Progenitor cell of endocrine pancreas (in vitro differentiated cells): Measurements from ENCODE around the gene SGCA. TPM values are rescaled to one million over a fixed set of nuclear protein-coding genes. Genes with fewer than 3 reads are reported as not detected.

Experiments used
- DNase-seq: peaks from one replicate; pipeline ENCODE4 v3.0.0; 2021; ENCODE audit warnings: low spot score; ENCODE audit not compliant: unreplicated experiment
- H3K27ac Mint-ChIP-seq: 2 replicates; pipeline ENCODE4 v1.8.0; 2021; ENCODE audit warnings: mild to moderate bottlenecking, moderate library complexity, mixed read lengths
- H3K27me3 Mint-ChIP-seq: 2 replicates; pipeline ENCODE4 v1.8.0; 2021; ENCODE audit warnings: mixed read lengths
- H3K36me3 Mint-ChIP-seq: 2 replicates; pipeline ENCODE4 v1.8.0; 2022; ENCODE audit warnings: mixed read lengths; ENCODE audit not compliant: insufficient read depth
- H3K4me1 Mint-ChIP-seq: 2 replicates; pipeline ENCODE4 v1.8.0; 2021; ENCODE audit warnings: low read depth, mixed read lengths
- H3K4me3 Mint-ChIP-seq: 2 replicates; pipeline ENCODE4 v1.8.0; 2021; ENCODE audit warnings: low read depth, mild to moderate bottlenecking, moderate library complexity, mixed read lengths
- H3K9me3 Mint-ChIP-seq: 2 replicates; pipeline ENCODE4 v1.8.0; 2021; ENCODE audit warnings: low read depth, mixed read lengths
- CTCF ChIP-seq: fragments of 200-600 bp; sonication (generic); IDR thresholded peaks from one replicate; pipeline ENCODE4 v1.5.0; 2021; ENCODE audit warnings: antibody characterized with exemption, mild to moderate bottlenecking; ENCODE audit not compliant: unreplicated experiment
- total RNA-seq: library from RNA; stranded (reverse); gene quantifications from 2 replicates; pipeline ENCODE4 v1.2.1, GENCODE V29; 2021

Gene SGCA
- total RNA-seq, 1 donor from 2014 or later, result not detected

GRCh38 chr17:50219939-50220465 lies 54.2 kb downstream of the SGCA start:
- H3K36me3 Mint-ChIP-seq, result no peaks in the 10 kb centered on the region
- H3K27me3 Mint-ChIP-seq, result peaks cover 3% of the 10 kb centered on the region
- H3K27ac Mint-ChIP-seq, result peak overlapping the region; percentile 70
- no peak overlapping the region for H3K4me3 Mint-ChIP-seq
- TF ChIP-seq CTCF, result no peak
- H3K4me1 Mint-ChIP-seq, result peaks cover 18% of the 10 kb centered on the region
- peaks cover 6% of the 10 kb centered on the region for H3K9me3 Mint-ChIP-seq
- DNase-seq, result no peak

DNA sequence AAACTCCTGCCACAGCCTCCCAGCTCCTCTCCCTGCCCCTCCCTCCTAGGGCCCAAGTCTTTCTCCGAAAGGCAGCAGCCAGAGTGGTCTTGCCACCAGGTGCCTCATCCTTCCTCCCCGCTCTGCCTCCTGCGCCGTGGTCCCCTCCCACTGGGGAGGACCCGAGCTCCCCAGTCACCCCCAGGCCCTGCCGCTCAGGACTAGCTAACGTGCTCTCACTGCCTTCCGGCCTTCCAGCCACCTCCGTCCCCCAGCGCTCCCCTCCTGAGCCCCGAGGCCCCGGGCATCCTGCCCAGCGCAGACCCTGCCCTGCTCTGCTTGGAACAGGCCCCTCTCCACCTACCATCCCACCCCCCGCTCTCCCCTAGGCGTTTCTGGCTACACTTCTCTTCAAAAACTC lies 55.0 kb downstream of the SGCA start:
- Mint-ChIP-seq H3K4me1 (peaks cover 18% of the 10 kb centered on the region), H3K4me3 (no peak overlapping the region), H3K9me3 (peaks cover 10% of the 10 kb centered on the region), H3K27me3 (peaks cover 3% of the 10 kb centered on the region), H3K36me3 (no peaks in the 10 kb centered on the region), H3K27ac (no peak overlapping the region)
- DNase-seq, result no peak
- no peak for TF ChIP-seq CTCF

GRCh38 chr17:50221266-50221863 lies 55.6 kb downstream of the SGCA start:
- peaks cover 3% of the 10 kb centered on the region for H3K27me3 Mint-ChIP-seq
- no peak for DNase-seq
- H3K27ac Mint-ChIP-seq, result no peak overlapping the region
- TF ChIP-seq CTCF, result no peak
- H3K36me3 Mint-ChIP-seq, result no peaks in the 10 kb centered on the region
- peaks cover 18% of the 10 kb centered on the region for H3K4me1 Mint-ChIP-seq
- H3K4me3 Mint-ChIP-seq, result no peak overlapping the region
- H3K9me3 Mint-ChIP-seq, result peaks cover 12% of the 10 kb centered on the region

GRCh38 chr17:50221864-50222545 lies 56.2 kb downstream of the SGCA start:
- DNase-seq, result no peak
- Mint-ChIP-seq H3K36me3 (no peaks in the 10 kb centered on the region), H3K4me1 (peaks cover 18% of the 10 kb centered on the region), H3K9me3 (peaks cover 14% of the 10 kb centered on the region), H3K27ac (no peak overlapping the region), H3K4me3 (no peak overlapping the region), H3K27me3 (peaks cover 3% of the 10 kb centered on the region)
- no peak for TF ChIP-seq CTCF

DNA sequence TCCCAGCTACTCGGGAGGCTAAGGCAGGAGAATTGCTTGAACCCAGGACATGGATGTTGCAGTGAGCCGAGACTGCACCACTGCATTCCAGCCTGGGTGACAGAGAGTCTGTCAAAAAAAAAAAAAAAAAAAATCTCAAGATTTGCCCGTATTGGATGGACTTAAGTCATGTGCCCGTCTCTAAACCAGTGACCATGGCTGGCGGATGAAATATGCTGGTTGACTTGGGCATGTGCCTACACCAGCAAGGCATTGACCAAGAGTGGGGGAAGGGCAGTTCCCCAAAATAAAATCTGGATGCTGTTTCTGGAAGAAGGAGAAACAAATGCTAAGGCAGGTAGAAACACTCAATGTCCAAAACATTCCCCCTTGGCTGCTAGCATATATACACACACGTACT lies 57.1 kb downstream of the SGCA start:
- Mint-ChIP-seq H3K36me3 (no peaks in the 10 kb centered on the region), H3K27me3 (peaks cover 3% of the 10 kb centered on the region), H3K4me1 (peaks cover 18% of the 10 kb centered on the region), H3K4me3 (no peak overlapping the region), H3K9me3 (peaks cover 16% of the 10 kb centered on the region), H3K27ac (no peak overlapping the region)
- TF ChIP-seq CTCF, result no peak
- no peak for DNase-seq

Other genes starting within 250 kb of the SGCA start
- gene DLX4, start 196.8 kb upstream of the SGCA start, total RNA-seq, result 1.9 and 2.4 TPM in 2 replicates
- gene DLX3, start 170.8 kb upstream of the SGCA start, total RNA-seq, result 1.5 and 1.8 TPM in 2 replicates
- 17.6 and 19.5 TPM in 2 replicates for gene ITGA3, start 109.9 kb upstream of the SGCA start, total RNA-seq
- gene PDK2, start 70.7 kb upstream of the SGCA start, total RNA-seq, result 35.7 and 37.1 TPM in 2 replicates
- 6.0 and 7.7 TPM in 2 replicates for gene SAMD14, start 35.8 kb upstream of the SGCA start, total RNA-seq
- gene PPP1R9B, start 15.3 kb upstream of the SGCA start, total RNA-seq, result 34.3 and 35.7 TPM in 2 replicates
- gene COL1A1, start 35.6 kb downstream of the SGCA start, total RNA-seq, result 26.7 and 38.4 TPM in 2 replicates
- 7.4 and 7.6 TPM in 2 replicates for gene TMEM92, start 108.5 kb downstream of the SGCA start, total RNA-seq
- gene XYLT2, start 180.1 kb downstream of the SGCA start, total RNA-seq, result 26.0 and 28.6 TPM in 2 replicates
- gene MRPL27, start 207.2 kb downstream of the SGCA start, total RNA-seq, result 59.1 and 59.6 TPM in 2 replicates
- 10.1 and 15.0 TPM in 2 replicates for gene EME1, start 207.2 kb downstream of the SGCA start, total RNA-seq
- gene LRRC59, start 231.5 kb downstream of the SGCA start, total RNA-seq, result 55.2 and 56.0 TPM in 2 replicates